GM21447 (cell line): ENCODE measurements around the gene CERK.

Source experiments
- ATAC-seq: cut with Tn5 transposase; IDR thresholded peaks from one replicate; pipeline ENCODE4 v1.9.1; 2021; ENCODE audit not compliant: unreplicated experiment

Gene CERK

GRCh38 chr22:46766611-46767010 lies 28.6 kb upstream of the CERK start:
- no peak for ATAC-seq

- ATAC-seq: no peak
Measured at GRCh38 chr22:46764779-46765485, 26.9 kb upstream of the CERK start.

- ATAC-seq: no peak
Measured at GRCh38 chr22:46764140-46764680, 26.2 kb upstream of the CERK start.

GRCh38 chr22:46763051-46763705 lies 25.1 kb upstream of the CERK start:
- peak; percentile 59 for ATAC-seq

GRCh38 chr22:46762238-46763050 lies 24.4 kb upstream of the CERK start, which contains the start of gene TBC1D22A:
TBC1D22A (plus strand) TSS chr22:46762650; CDS start chr22:46762787, 137 bp downstream.
- ATAC-seq: peak; percentile 64

- peak; percentile 3 for ATAC-seq
Measured at GRCh38 chr22:46761539-46762237, 23.6 kb upstream of the CERK start.

GRCh38 chr22:46761017-46761416 lies 23.0 kb upstream of the CERK start:
- ATAC-seq: no peak

- no peak for ATAC-seq
Measured at GRCh38 chr22:46758867-46759290, 20.8 kb upstream of the CERK start.

GRCh38 chr22:46758121-46758520 lies 20.1 kb upstream of the CERK start:
- no peak for ATAC-seq

GRCh38 chr22:46757104-46757503 lies 19.1 kb upstream of the CERK start:
- no peak for ATAC-seq

GRCh38 chr22:46756097-46756496 lies 18.0 kb upstream of the CERK start:
- no peak for ATAC-seq

GRCh38 chr22:46755525-46755924 lies 17.5 kb upstream of the CERK start:
- no peak for ATAC-seq

GRCh38 chr22:46754826-46755225 lies 16.8 kb upstream of the CERK start:
- ATAC-seq: no peak

- no peak for ATAC-seq
Measured at GRCh38 chr22:46754110-46754799, 16.2 kb upstream of the CERK start.

GRCh38 chr22:46753761-46754109 lies 15.7 kb upstream of the CERK start:
- ATAC-seq: no peak

GRCh38 chr22:46753360-46753759 lies 15.3 kb upstream of the CERK start:
- ATAC-seq: no peak

GRCh38 chr22:46752988-46753310 lies 14.9 kb upstream of the CERK start:
- no peak for ATAC-seq

GRCh38 chr22:46752286-46752987 lies 14.4 kb upstream of the CERK start:
- ATAC-seq: no peak

- no peak for ATAC-seq
Measured at GRCh38 chr22:46750863-46751443, 12.9 kb upstream of the CERK start.

- no peak for ATAC-seq
Measured at GRCh38 chr22:46750530-46750800, 12.4 kb upstream of the CERK start.
